T-cell (primary cell): ENCODE results near the gene PTCD1. TPM values are rescaled to one million over a fixed set of nuclear protein-coding genes. Genes with fewer than 3 reads are reported as not detected.

ENCODE experiments used
- ATAC-seq, 4 experiments: fragments of 200-7000 bp in 3 of 4; fragments of 150-1000 bp in 1 of 4; cut with Tn5 transposase; replicated peaks in 1 of 4; 1 replicate in 3 of 4; 2 replicates in 1 of 4; pipeline ENCODE4 v1.10.0; 2021; ENCODE audit warnings: moderate library complexity in 3 of 4, mild to moderate bottlenecking in 2 of 4, moderate number of reproducible peaks in 1 of 4
- CTCF ChIA-PET, 2 donors: fragments of 300-600 bp; sonication (Branson Sonifier 250); formaldehyde crosslinking; loops; one replicate each; lab custom pipeline; 2022; ENCODE audit warnings: antibody characterized with exemption in 2 of 2; lab: Charles Lee
- POLR2A ChIA-PET, 2 donors: fragments of 300-600 bp; sonication (Branson Sonifier 250); formaldehyde crosslinking; loops; one replicate each; lab custom pipeline; 2022; ENCODE audit warnings: antibody characterized with exemption in 2 of 2; lab: Charles Lee
- DNase-seq, 35 experiments: peaks; one replicate each; pipeline versions ENCODE4 v3.0.0 to v3.0.0-alpha.2; 2013 to 2023
- H3K27ac ChIP-seq: one replicate; pipeline ENCODE4 v1.5.1; 2013; ENCODE audit warnings: low read length
- H3K27me3 ChIP-seq, 2 experiments: replicated peaks in 1 of 2; 1 replicate in 1 of 2; 2 replicates in 1 of 2; pipeline versions ENCODE4 v1.6.1 to v1.7.0; 2013; ENCODE audit warnings: low read length in 1 of 2, mixed read lengths in 1 of 2; ENCODE audit not compliant: control insufficient read depth in 2 of 2, insufficient read depth in 2 of 2; ENCODE audit errors: extremely low read depth in 1 of 2
- H3K36me3 ChIP-seq, 2 donors: 1 replicate in 1 of 2; 2 replicates in 1 of 2; pipeline versions ENCODE4 v1.6.1 to v1.7.0; 2013; ENCODE audit warnings: low read length in 1 of 2; ENCODE audit not compliant: control insufficient read depth in 2 of 2, insufficient read depth in 1 of 2; ENCODE audit errors: extremely low read depth in 1 of 2
- H3K4me1 ChIP-seq, 2 experiments: 1 replicate in 1 of 2; 2 replicates in 1 of 2; pipeline versions ENCODE4 v1.6.1 to v1.7.0; 2013; ENCODE audit warnings: low read length in 2 of 2, mixed read lengths in 1 of 2; ENCODE audit not compliant: insufficient read depth in 2 of 2, control insufficient read depth in 1 of 2; ENCODE audit errors: extremely low read depth in 1 of 2
- H3K4me3 ChIP-seq, 2 donors: 1 replicate in 1 of 2; 2 replicates in 1 of 2; pipeline versions ENCODE4 v1.5.1 to v1.7.0; 2013; ENCODE audit warnings: mild to moderate bottlenecking in 2 of 2, low read length in 1 of 2, moderate library complexity in 1 of 2; ENCODE audit not compliant: control insufficient read depth in 1 of 2; ENCODE audit errors: extremely low read depth in 1 of 2
- H3K9me3 ChIP-seq: 2 replicates; pipeline ENCODE4 v1.7.0; 2013
- H3K27ac Mint-ChIP-seq, 2 donors: one replicate each; pipeline ENCODE4 v1.8.0; 2020 to 2021; ENCODE audit warnings: mild to moderate bottlenecking in 2 of 2, mixed read lengths in 2 of 2
- H3K27me3 Mint-ChIP-seq, 2 donors: one replicate each; pipeline ENCODE4 v1.8.0; 2021 to 2022; ENCODE audit warnings: mixed read lengths in 2 of 2
- H3K36me3 Mint-ChIP-seq: one replicate; pipeline ENCODE4 v1.8.0; 2021; ENCODE audit warnings: mixed read lengths
- H3K4me1 Mint-ChIP-seq, 3 donors: one replicate each; pipeline ENCODE4 v1.8.0; 2020 to 2022; ENCODE audit warnings: mixed read lengths in 3 of 3, mild to moderate bottlenecking in 1 of 3
- H3K4me3 Mint-ChIP-seq, 3 donors: one replicate each; pipeline ENCODE4 v1.8.0; 2020 to 2022; ENCODE audit warnings: mild to moderate bottlenecking in 3 of 3, mixed read lengths in 3 of 3, moderate library complexity in 3 of 3
- H3K9me3 Mint-ChIP-seq, 3 donors: one replicate each; pipeline ENCODE4 v1.8.0; 2020 to 2022; ENCODE audit warnings: mixed read lengths in 3 of 3
- WGBS: methylation state at CpG from one replicate; pipeline ENCODE4 v1.1.5; 2013; ENCODE audit warnings: missing lambda C conversion rate; ENCODE audit not compliant: insufficient coverage; 5-methylcytosine and 5-hydroxymethylcytosine counted together
- total RNA-seq, 35 experiments: library from RNA in 6 of 35; stranded (reverse) in 6 of 35; fragments of 120-200 nt in 1 of 35; gene quantifications; one replicate each; pipeline versions ENCODE4 v1.2.1 to v1.2.4 and lab custom pipeline; 2013 to 2026

The PTCD1 gene
- total RNA-seq, 5 donors from 2014 or later (not counting 1 experiment from before 2014, with no cell fraction given), result 5.4 to 11.6 (median 10.5) TPM

DNA sequence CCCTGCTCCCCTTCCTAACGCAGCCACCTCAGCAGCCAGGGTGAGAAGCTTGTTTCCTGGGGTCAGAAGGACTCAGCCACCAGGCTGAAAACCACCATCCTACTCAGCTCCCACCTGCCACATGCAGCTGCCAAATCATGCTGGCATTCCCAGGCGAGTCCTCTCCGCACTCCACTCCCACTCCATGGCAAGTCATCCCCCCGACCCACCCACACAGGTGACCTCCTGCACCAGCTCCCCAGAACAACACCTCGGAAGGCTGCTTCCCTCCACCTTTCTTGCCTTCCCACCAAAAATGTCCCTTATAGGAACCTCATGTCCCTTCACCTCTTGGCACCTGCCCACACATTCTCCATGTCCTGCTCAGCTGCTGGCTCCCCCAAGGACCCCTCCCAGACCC lies 34.8 kb downstream of the PTCD1 start:
- H3K4me1 Mint-ChIP-seq, result peaks cover 28 to 45% (median 41%) of the 10 kb centered on the region in 3 donors
- H3K27ac Mint-ChIP-seq, result peak overlapping the region in 1 of 2 donors; percentile 46
- peaks cover 11 to 39% of the 10 kb centered on the region in 2 experiments for H3K4me1 ChIP-seq
- no peaks in the 10 kb centered on the region for H3K9me3 ChIP-seq
- no peak overlapping the region for H3K4me3 Mint-ChIP-seq
- DNase-seq (no peak), ATAC-seq (no peak)
- H3K36me3 Mint-ChIP-seq, result peaks cover 23% of the 10 kb centered on the region
- WGBS, result 95% methylated on average over 4 of the region's 5 CpGs
- H3K27ac ChIP-seq, result no peak overlapping the region
- H3K36me3 ChIP-seq, result peaks cover 23 to 53% of the 10 kb centered on the region in 2 donors
- no peak overlapping the region for H3K4me3 ChIP-seq
- no peaks in the 10 kb centered on the region for H3K27me3 ChIP-seq
- ChIA-PET POLR2A (no interaction called here), CTCF (interaction anchor here in 1 of 2 donors (0.5 kb wide), 1 partner anchor 52 kb away, joined by 4 read pairs; no protein-coding TSS in a partner anchor)
- no peaks in the 10 kb centered on the region for H3K9me3 Mint-ChIP-seq
- H3K27me3 Mint-ChIP-seq, result no peaks in the 10 kb centered on the region

DNA sequence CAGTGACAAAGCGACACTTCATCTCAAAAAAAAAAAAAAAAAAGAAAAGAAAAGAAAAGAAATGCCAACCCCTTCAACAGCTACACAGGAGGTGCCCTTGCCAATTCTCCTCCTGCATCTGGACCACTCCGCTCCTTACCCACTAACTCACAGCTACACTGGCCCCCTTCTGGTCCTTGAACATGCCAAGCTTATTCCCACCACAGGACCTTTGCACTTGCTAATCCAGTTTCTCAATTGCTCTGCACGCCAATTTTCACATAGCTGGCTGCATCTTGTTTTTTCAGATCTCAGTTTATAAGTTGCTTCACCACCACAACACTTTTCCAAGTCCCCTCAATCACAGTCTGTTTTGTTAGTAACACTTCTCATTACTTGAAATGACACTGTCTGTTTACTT lies 35.7 kb downstream of the PTCD1 start:
- Histone ChIP-seq H3K27ac (no peak overlapping the region), H3K36me3 (peaks cover 23 to 61% of the 10 kb centered on the region in 2 donors), H3K9me3 (no peaks in the 10 kb centered on the region), H3K27me3 (no peaks in the 10 kb centered on the region), H3K4me3 (no peak overlapping the region), H3K4me1 (peaks cover 9 to 36% of the 10 kb centered on the region in 2 experiments)
- POLR2A ChIA-PET, result no interaction called here
- H3K9me3 Mint-ChIP-seq, result no peaks in the 10 kb centered on the region
- H3K27ac Mint-ChIP-seq, result peak overlapping the region; percentile 12 to 33
- DNase-seq (no peak), ATAC-seq (no peak)
- 100% methylated on average over 3 of the region's 3 CpGs for WGBS
- H3K27me3 Mint-ChIP-seq, result no peaks in the 10 kb centered on the region
- no peak overlapping the region for H3K4me3 Mint-ChIP-seq
- peaks cover 27 to 48% (median 43%) of the 10 kb centered on the region in 3 donors for H3K4me1 Mint-ChIP-seq
- peaks cover 27% of the 10 kb centered on the region for H3K36me3 Mint-ChIP-seq
- CTCF ChIA-PET, result interaction anchor here in 1 of 2 donors (0.6 kb wide), 1 partner anchor 1182 kb away, joined by 3 read pairs; no protein-coding TSS in a partner anchor

DNA sequence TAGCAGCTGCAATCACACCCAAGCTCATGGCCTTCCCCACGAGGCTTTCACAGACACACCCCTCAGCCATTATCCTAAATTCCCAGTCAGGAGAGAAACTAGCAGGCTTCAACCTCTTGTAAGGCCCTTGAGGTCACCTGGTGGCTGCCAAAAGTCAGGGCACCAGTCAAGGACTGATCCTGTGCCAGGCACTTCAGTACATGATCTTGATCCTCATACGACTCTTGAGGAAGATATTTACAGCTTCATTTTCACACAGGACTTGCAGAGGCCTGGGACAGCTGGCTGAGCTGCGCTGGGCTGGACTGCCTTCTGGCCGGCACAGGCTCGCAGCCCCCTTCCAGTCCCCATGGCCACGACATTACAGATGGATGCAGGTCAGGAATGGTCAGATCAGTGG lies 39.0 kb downstream of the PTCD1 start:
- 64% methylated on average over 2 of the region's 6 CpGs for WGBS
- H3K4me1 ChIP-seq, result peaks cover 0 to 11% of the 10 kb centered on the region in 2 experiments
- Mint-ChIP-seq H3K27ac (peak overlapping the region; percentile 49 to 55), H3K36me3 (peaks cover 36% of the 10 kb centered on the region), H3K9me3 (no peaks in the 10 kb centered on the region), H3K4me3 (no peak overlapping the region), H3K4me1 (peaks cover 13 to 31% (median 25%) of the 10 kb centered on the region in 3 donors), H3K27me3 (no peaks in the 10 kb centered on the region)
- DNase-seq (no peak), ATAC-seq (no peak)
- ChIA-PET CTCF (no interaction called here), POLR2A (no interaction called here)
- H3K27ac ChIP-seq, result no peak overlapping the region
- peaks cover 25 to 86% of the 10 kb centered on the region in 2 donors for H3K36me3 ChIP-seq
- no peak overlapping the region for H3K4me3 ChIP-seq
- no peaks in the 10 kb centered on the region for H3K9me3 ChIP-seq
- no peaks in the 10 kb centered on the region for H3K27me3 ChIP-seq

DNA sequence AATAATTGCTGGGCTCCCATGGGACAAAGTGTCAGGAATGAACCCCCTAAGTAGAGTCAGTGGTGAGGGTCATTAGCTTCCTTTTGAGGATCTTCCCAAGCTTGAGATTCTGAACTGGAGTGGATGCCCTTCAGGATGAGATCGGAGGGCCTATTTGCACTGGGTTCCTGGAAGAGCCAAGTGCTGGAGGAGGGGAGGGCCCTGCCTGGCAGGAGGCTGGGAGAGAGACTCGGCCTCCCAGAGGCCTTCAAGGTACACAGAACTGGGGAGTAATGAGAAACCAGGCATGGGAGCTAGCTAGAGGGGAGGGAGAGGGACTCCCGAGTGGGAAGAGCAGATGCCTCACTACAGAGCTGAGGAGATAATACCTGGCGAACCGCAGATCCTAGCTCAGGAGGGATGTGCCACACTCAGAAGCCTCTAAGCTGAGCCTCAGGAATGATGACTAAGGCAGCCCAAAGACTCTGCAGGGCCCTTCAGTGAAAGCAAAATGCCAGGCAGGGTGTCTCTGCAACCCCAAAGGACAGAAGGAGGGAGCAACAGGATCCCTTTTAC lies 39.6 kb downstream of the PTCD1 start:
- CTCF ChIA-PET, result interaction anchor here in 1 of 2 donors (0.9 kb wide), 1 partner anchor 12 kb away, joined by 4 read pairs; no protein-coding TSS in a partner anchor
- H3K27me3 Mint-ChIP-seq, result no peaks in the 10 kb centered on the region
- POLR2A ChIA-PET, result interaction anchor here (0.5 to 0.9 kb wide), 4 partner anchors 8 to 69 kb away, joined by 3 to 4 read pairs (median 3); partner anchors contain the start of genes BUD31 (in 1 of the 2) and PDAP1 (in 1 of the 2)
- DNase-seq (no peak), ATAC-seq (no peak)
- no peak overlapping the region for H3K27ac ChIP-seq
- no peaks in the 10 kb centered on the region for H3K9me3 Mint-ChIP-seq
- peaks cover 0 to 9% of the 10 kb centered on the region in 2 experiments for H3K4me1 ChIP-seq
- H3K27me3 ChIP-seq, result no peaks in the 10 kb centered on the region
- H3K4me3 Mint-ChIP-seq, result no peak overlapping the region
- peaks cover 23 to 86% of the 10 kb centered on the region in 2 donors for H3K36me3 ChIP-seq
- H3K36me3 Mint-ChIP-seq, result peaks cover 32% of the 10 kb centered on the region
- 90% methylated on average over 5 of the region's 5 CpGs for WGBS
- peaks cover 13 to 26% (median 25%) of the 10 kb centered on the region in 3 donors for H3K4me1 Mint-ChIP-seq
- H3K9me3 ChIP-seq, result no peaks in the 10 kb centered on the region
- peak overlapping the region; percentile 59 to 81 for H3K27ac Mint-ChIP-seq
- H3K4me3 ChIP-seq, result no peak overlapping the region

DNA sequence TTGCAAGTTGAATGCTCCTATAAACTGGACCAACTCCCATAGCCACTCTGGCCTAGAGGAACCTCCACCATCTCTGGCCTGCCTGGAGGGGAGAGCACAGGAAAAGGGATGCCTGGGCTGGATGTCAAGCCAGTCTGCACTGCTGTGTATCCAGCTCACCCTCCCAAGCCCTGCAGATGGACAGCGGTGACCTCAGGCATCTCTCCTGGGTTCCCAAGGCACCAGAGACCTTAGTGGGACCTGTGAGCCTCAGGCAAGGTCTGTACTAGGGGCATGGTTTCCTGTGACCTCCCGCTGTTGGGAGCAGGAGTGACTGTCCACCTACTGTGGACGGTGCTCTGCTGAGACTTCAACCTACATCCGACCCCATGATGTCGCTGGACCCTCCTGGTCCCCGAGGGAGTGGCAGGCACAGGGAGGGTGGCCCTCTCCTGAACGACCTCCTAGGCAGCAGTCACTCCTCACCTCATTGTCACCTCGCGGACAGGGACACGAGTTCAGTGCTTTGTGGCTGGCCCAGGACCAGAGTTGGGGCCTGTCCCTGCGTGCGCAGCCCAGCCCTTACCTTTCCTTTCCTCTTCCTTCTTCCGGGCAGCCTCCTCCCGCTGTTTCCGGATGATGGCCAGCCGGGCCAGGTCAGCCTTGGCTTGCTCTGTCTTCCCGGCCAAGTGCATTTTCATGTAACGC lies 41.2 kb downstream of the PTCD1 start:
- H3K4me3 ChIP-seq, result no peak overlapping the region
- Mint-ChIP-seq H3K36me3 (peaks cover 20% of the 10 kb centered on the region), H3K27ac (peak overlapping the region in 1 of 2 donors; percentile 0), H3K9me3 (no peaks in the 10 kb centered on the region), H3K4me1 (peaks cover 24 to 30% (median 27%) of the 10 kb centered on the region in 3 donors), H3K27me3 (no peaks in the 10 kb centered on the region), H3K4me3 (no peak overlapping the region)
- peaks cover 20 to 82% of the 10 kb centered on the region in 2 donors for H3K36me3 ChIP-seq
- ChIA-PET POLR2A (interaction anchor here in 1 of 2 donors (0.6 kb wide), 1 partner anchor 10 kb away, joined by 3 read pairs; no protein-coding TSS in a partner anchor), CTCF (no interaction called here)
- DNase-seq (no peak), ATAC-seq (no peak)
- H3K27me3 ChIP-seq, result no peaks in the 10 kb centered on the region
- 85% methylated on average over 11 of the region's 18 CpGs for WGBS
- H3K9me3 ChIP-seq, result no peaks in the 10 kb centered on the region
- H3K4me1 ChIP-seq, result peaks cover 6 to 20% of the 10 kb centered on the region in 2 experiments
- no peak overlapping the region for H3K27ac ChIP-seq
